Prostate gland (tissue), 2 donors: ENCODE data around the gene ELMOD1. TPM values are rescaled to one million over a fixed set of nuclear protein-coding genes. Genes with fewer than 3 reads are reported as not detected.

Experiments
- DNase-seq: peaks from one replicate; pipeline ENCODE4 v3.0.0-alpha.2; 2019; ENCODE audit warnings: low spot score
- H3K27ac ChIP-seq, 2 donors: fragments of 200-600 bp; sonication (generic); 2 replicates each; pipeline ENCODE4 v1.5.1; 2017 to 2019
- H3K27me3 ChIP-seq: fragments of 200-600 bp; sonication (generic); replicated peaks from 2 replicates; pipeline ENCODE4 v1.5.1; 2019; ENCODE audit not compliant: insufficient read depth
- H3K36me3 ChIP-seq, 2 donors: fragments of 200-600 bp; sonication (generic); 1 replicate in 1 of 2; 2 replicates in 1 of 2; pipeline versions ENCODE4 v1.5.1 to v1.8.1; 2017 to 2019
- H3K4me1 ChIP-seq: fragments of 200-600 bp; sonication (generic); replicated peaks from 2 replicates; pipeline ENCODE4 v1.5.1; 2019
- H3K4me3 ChIP-seq, 2 donors: fragments of 200-600 bp; sonication (generic); 2 replicates each; pipeline ENCODE4 v1.5.1; 2017 to 2019
- H3K9me3 ChIP-seq: fragments of 200-600 bp; sonication (generic); 2 replicates; pipeline ENCODE4 v1.5.1; 2017
- CTCF ChIP-seq, 4 experiments: fragments of 200-600 bp in 2 of 4; fragments of 450-650 bp in 2 of 4; sonication (generic) in 2 of 4; IDR thresholded peaks; 1 replicate in 3 of 4; 2 replicates in 1 of 4; pipeline ENCODE4 v1.5.1; 2016 to 2019; ENCODE audit warnings: antibody characterized with exemption in 4 of 4, mild to moderate bottlenecking in 2 of 4, moderate library complexity in 2 of 4
- POLR2A ChIP-seq: fragments of 450-650 bp; IDR thresholded peaks from one replicate; pipeline ENCODE4 v1.6.1; 2016; ENCODE audit warnings: antibody characterized with exemption, mild to moderate bottlenecking
- POLR2AphosphoS5 ChIP-seq: sonication (generic); formaldehyde crosslinking; IDR thresholded peaks from one replicate; pipeline ENCODE4 v1.6.1; 2017; ENCODE audit warnings: antibody characterized with exemption
- WGBS: methylation state at CpG from one replicate; pipeline ENCODE4 v1.1.5; 2018; 5-methylcytosine and 5-hydroxymethylcytosine counted together
- intact Hi-C: fragments of 100-400 bp; cut with DNase I; formaldehyde crosslinking; loops from one replicate; pipeline ENCODE4 v1.14.2; 2022
- total RNA-seq, 2 donors: library from RNA; depleted of rRNA; stranded (reverse); fragments of >200 nt; gene quantifications; one replicate each; pipeline ENCODE4 v1.1.0, GENCODE V29; 2016

Gene ELMOD1
- total RNA-seq, 2 donors from 2014 or later, result 0.36 to 4.0 TPM

GRCh38 chr11:107666911-107667613 lies 76.1 kb downstream of the ELMOD1 start:
- intact Hi-C loops, result no loop called here
- Histone ChIP-seq H3K4me3 (no peak overlapping the region), H3K4me1 (no peaks in the 10 kb centered on the region), H3K27me3 (no peaks in the 10 kb centered on the region), H3K36me3 (no peaks in the 10 kb centered on the region), H3K9me3 (no peaks in the 10 kb centered on the region), H3K27ac (no peak overlapping the region)
- 71% methylated on average over 8 of the region's 8 CpGs for WGBS
- TF ChIP-seq POLR2A (no peak), POLR2AphosphoS5 (no peak), CTCF (IDR thresholded peaks at IDR 0.05) (no peak)
- no peak for DNase-seq

DNA sequence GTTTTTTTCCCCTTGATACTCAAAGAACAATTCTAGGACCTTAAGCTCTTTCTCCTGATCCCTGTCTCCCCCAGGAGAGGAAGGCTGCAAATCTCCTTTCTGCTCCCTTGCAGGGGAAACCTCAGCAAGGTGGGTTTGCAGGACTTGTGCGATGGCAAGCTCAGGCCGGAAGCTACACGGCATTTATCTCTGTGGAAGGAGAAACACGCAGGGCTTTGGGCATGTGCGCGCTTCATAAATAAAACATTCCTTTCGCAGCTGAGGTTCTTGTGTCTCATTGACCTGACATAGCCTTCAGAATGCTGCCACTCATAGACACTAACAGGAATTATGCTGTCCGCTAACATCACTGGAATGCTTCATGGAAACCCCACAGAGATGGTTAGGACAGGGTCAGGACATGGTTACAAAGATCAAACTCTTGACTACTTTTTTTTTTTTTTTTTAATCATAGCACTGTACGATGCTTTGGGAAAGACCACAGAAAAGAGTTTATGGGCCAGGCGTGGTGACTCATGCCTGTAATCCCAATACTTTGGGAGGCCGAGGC lies 78.3 kb downstream of the ELMOD1 start:
- TF ChIP-seq CTCF (IDR thresholded peaks at IDR 0.05), result no peak
- no peak for TF ChIP-seq POLR2AphosphoS5
- no peak for TF ChIP-seq POLR2A
- Histone ChIP-seq H3K4me3 (no peak overlapping the region), H3K4me1 (no peaks in the 10 kb centered on the region), H3K9me3 (no peaks in the 10 kb centered on the region), H3K27me3 (no peaks in the 10 kb centered on the region), H3K27ac (no peak overlapping the region), H3K36me3 (no peaks in the 10 kb centered on the region)
- intact Hi-C loops, result no loop called here
- 89% methylated on average over 11 of the region's 11 CpGs for WGBS
- no peak for DNase-seq

DNA sequence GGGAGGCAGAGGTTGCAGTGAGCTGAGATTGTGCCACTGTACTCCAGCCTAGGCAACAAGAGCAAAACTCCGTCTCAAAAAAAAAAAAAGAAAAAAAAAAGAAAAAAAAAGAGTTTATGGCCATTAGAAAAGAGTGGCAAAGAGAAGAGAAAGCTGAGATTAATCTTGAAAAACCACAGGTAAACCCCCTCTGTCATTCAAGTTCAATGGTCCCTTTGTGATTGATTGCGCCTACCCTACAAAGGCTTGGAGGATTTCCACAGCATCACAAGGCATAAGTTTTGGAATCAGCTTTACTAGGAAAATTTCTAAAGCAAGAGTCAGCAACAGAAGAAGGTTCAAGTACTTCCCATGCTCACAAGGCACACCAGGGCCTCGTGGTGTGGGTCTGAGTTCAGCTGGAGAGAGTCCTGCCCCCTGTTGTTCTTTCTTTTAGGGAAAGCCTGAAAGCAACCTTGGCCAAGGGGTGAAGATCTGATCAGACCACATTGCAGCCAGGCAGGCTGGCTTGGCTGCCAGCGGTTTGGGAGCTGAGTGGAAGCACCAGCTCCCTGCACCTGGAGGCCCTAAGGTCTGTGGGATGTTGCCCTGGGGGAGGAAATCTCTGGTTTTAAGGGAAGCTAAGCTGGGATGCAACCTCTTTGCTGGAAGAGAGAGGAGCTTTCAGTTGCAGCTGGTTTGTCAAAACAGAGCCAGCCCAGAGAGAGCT lies 79.1 kb downstream of the ELMOD1 start:
- DNase-seq, result no peak
- TF ChIP-seq CTCF (IDR thresholded peaks at IDR 0.05) (no peak), POLR2AphosphoS5 (no peak), POLR2A (no peak)
- intact Hi-C loops, result no loop called here
- Histone ChIP-seq H3K36me3 (no peaks in the 10 kb centered on the region), H3K27me3 (no peaks in the 10 kb centered on the region), H3K9me3 (no peaks in the 10 kb centered on the region), H3K27ac (no peak overlapping the region), H3K4me3 (no peak overlapping the region), H3K4me1 (no peaks in the 10 kb centered on the region)
- WGBS, result 48% methylated on average over 4 of the region's 4 CpGs

DNA sequence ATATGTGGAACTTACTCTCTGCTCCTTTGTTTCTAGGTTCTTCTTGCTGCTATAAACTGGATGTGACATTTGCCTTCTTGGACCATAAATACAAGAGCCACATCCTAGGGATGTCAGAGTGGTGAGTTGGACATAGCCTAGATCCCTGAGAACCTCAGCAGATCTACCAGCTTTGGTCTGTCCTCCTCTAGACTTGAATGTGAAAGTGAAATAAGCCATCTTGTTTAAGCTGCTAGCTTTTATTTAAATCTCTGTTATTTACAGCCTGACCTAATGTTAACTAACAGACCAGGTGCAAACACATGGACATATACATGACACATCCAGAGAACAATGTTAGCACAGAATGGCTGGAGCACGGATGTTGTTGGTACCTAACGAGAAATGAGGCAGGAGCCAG lies 85.0 kb downstream of the ELMOD1 start:
- 72% methylated on average over 2 of the region's 2 CpGs for WGBS
- no peak for TF ChIP-seq POLR2A
- no peak for TF ChIP-seq POLR2AphosphoS5
- TF ChIP-seq CTCF (IDR thresholded peaks at IDR 0.05), result no peak
- H3K4me1 ChIP-seq, result no peaks in the 10 kb centered on the region
- H3K27ac ChIP-seq, result no peak overlapping the region
- no peak overlapping the region for H3K4me3 ChIP-seq
- H3K27me3 ChIP-seq, result no peaks in the 10 kb centered on the region
- no peaks in the 10 kb centered on the region for H3K9me3 ChIP-seq
- no peak for DNase-seq
- H3K36me3 ChIP-seq, result no peaks in the 10 kb centered on the region
- intact Hi-C loops, result no loop called here
